ENCODE results near the gene RASSF8. TPM values are rescaled to one million over a fixed set of nuclear protein-coding genes. Genes with fewer than 3 reads are reported as not detected.

Gene RASSF8
- total RNA-seq, 1 experiment from 2014 or later = 51.2 TPM

GRCh38 chr12:25960143-25960542, 1.7 kb downstream of the RASSF8 start:
- ChIA-PET POLR2A (ENCODE audit: unreplicated experiment) (interaction anchor here (0.6 to 0.7 kb wide), 2 partner anchors 33 to 63 kb away, joined by 3 to 4 read pairs; no protein-coding TSS in a partner anchor), CTCF (interaction anchor here (0.6 to 2.1 kb wide), 7 partner anchors 10 to 524 kb away, joined by 3 to 6 read pairs (median 4); no protein-coding TSS in a partner anchor)
- Histone ChIP-seq H2AFZ (ENCODE audit: low read length) (peak overlapping the region; percentile 40), H3K4me3 (ENCODE audit: low read length) (peak overlapping the region; percentile 89), H3K79me2 (ENCODE audit: low read length) (peaks cover 60% of the 10 kb centered on the region), H4K20me1 (ENCODE audit: low read length) (peaks cover 42% of the 10 kb centered on the region), H3K27me3 (ENCODE audit: low read length) (no peaks in the 10 kb centered on the region), H3K4me1 (ENCODE audit: insufficient read depth, low read length) (peaks cover 26% of the 10 kb centered on the region), H3F3A (ENCODE audit: low read length, unreplicated experiment) (no peaks in the 10 kb centered on the region), H3K9ac (ENCODE audit: low read length) (peak overlapping the region; percentile 84), H3K27ac (ENCODE audit: low read length) (peak overlapping the region; percentile 62), H3K4me2 (ENCODE audit: low read length) (peak overlapping the region; percentile 87), H3K9me3 (ENCODE audit: low read length) (no peaks in the 10 kb centered on the region), H3K36me3 (ENCODE audit: low read depth, low read length) (peaks cover 11% of the 10 kb centered on the region), H3K9me2 (replicated peaks; ENCODE audit: low read length) (no peaks in the 10 kb centered on the region)
- no peak for TF ChIP-seq EZH2 (IDR thresholded peaks at IDR 0.05; ENCODE audit: low read length, unreplicated experiment)
- TF ChIP-seq CTCF (conservative IDR thresholded peaks at IDR 0.05; ENCODE audit: low read depth, low read length) = peak; percentile 52
- no TSS peak for BruUV-seq (replicated peaks)
- ATAC-seq (peak; percentile 12), DNase-seq (peak; percentile 76)
- intact Hi-C loops (cut with micrococcal nuclease) = loop anchor here (1.0 to 5.0 kb wide), 5 partner anchors 57 to 157 kb away; no protein-coding TSS in a partner anchor

- Histone ChIP-seq H3K9me2 (replicated peaks; ENCODE audit: low read length) (no peaks in the 10 kb centered on the region), H3K4me2 (ENCODE audit: low read length) (peak overlapping the region; percentile 87), H3K27ac (ENCODE audit: low read length) (no peak overlapping the region), H4K20me1 (ENCODE audit: low read length) (peaks cover 48% of the 10 kb centered on the region), H3K79me2 (ENCODE audit: low read length) (peaks cover 68% of the 10 kb centered on the region), H3K4me1 (ENCODE audit: insufficient read depth, low read length) (peaks cover 26% of the 10 kb centered on the region), H3K27me3 (ENCODE audit: low read length) (no peaks in the 10 kb centered on the region), H3K9ac (ENCODE audit: low read length) (peak overlapping the region; percentile 84), H3F3A (ENCODE audit: low read length, unreplicated experiment) (no peaks in the 10 kb centered on the region), H3K36me3 (ENCODE audit: low read depth, low read length) (peaks cover 14% of the 10 kb centered on the region), H3K4me3 (ENCODE audit: low read length) (peak overlapping the region; percentile 89), H2AFZ (ENCODE audit: low read length) (no peak overlapping the region), H3K9me3 (ENCODE audit: low read length) (no peaks in the 10 kb centered on the region)
- no peak for TF ChIP-seq EZH2phosphoT487 (IDR thresholded peaks at IDR 0.05; ENCODE audit: borderline replicate concordance, low read length)
- no peak for TF ChIP-seq EZH2 (IDR thresholded peaks at IDR 0.05; ENCODE audit: low read length, unreplicated experiment)
- no peak for TF ChIP-seq CTCF (conservative IDR thresholded peaks at IDR 0.05; ENCODE audit: low read depth, low read length)
- no TSS peak for BruUV-seq (replicated peaks)
- intact Hi-C loops (cut with micrococcal nuclease) = loop anchor here (1.0 to 5.0 kb wide), 6 partner anchors 9 to 156 kb away; no protein-coding TSS in a partner anchor
- ATAC-seq (no peak), DNase-seq (no peak)
- ChIA-PET POLR2A (ENCODE audit: unreplicated experiment) (interaction anchor here (0.6 kb wide), 1 partner anchor 189 kb away, joined by 6 read pairs; no protein-coding TSS in a partner anchor), CTCF (no interaction called here)
Observed at GRCh38 chr12:25960961-25961360, 2.5 kb downstream of the RASSF8 start.

GRCh38 chr12:25962932-25963525, 4.5 kb downstream of the RASSF8 start:
- H3K79me2 ChIP-seq (ENCODE audit: low read length) = peaks cover 89% of the 10 kb centered on the region
- POLR2A ChIA-PET (ENCODE audit: unreplicated experiment) = interaction anchor here (0.6 kb wide), 1 partner anchor 527 kb away, joined by 15 read pairs; no protein-coding TSS in a partner anchor
- no peak overlapping the region for H3K27ac ChIP-seq (ENCODE audit: low read length)
- intact Hi-C loops (cut with micrococcal nuclease) = loop anchor here (5.0 kb wide), 2 partner anchors 129 to 154 kb away; no protein-coding TSS in a partner anchor
- DNase-seq (no peak), ATAC-seq (no peak)
- no peaks in the 10 kb centered on the region for H3K27me3 ChIP-seq (ENCODE audit: low read length)
- H3K4me2 ChIP-seq (ENCODE audit: low read length) = no peak overlapping the region
- no peaks in the 10 kb centered on the region for H3K9me2 ChIP-seq (replicated peaks; ENCODE audit: low read length)
- no peak overlapping the region for H2AFZ ChIP-seq (ENCODE audit: low read length)
- H3F3A ChIP-seq (ENCODE audit: low read length, unreplicated experiment) = no peaks in the 10 kb centered on the region
- no TSS peak for BruUV-seq (replicated peaks)
- H3K4me3 ChIP-seq (ENCODE audit: low read length) = no peak overlapping the region
- H4K20me1 ChIP-seq (ENCODE audit: low read length) = peaks cover 52% of the 10 kb centered on the region
- H3K4me1 ChIP-seq (ENCODE audit: insufficient read depth, low read length) = peaks cover 16% of the 10 kb centered on the region
- peaks cover 14% of the 10 kb centered on the region for H3K36me3 ChIP-seq (ENCODE audit: low read depth, low read length)
- no peaks in the 10 kb centered on the region for H3K9me3 ChIP-seq (ENCODE audit: low read length)
- no peak overlapping the region for H3K9ac ChIP-seq (ENCODE audit: low read length)
- no peak for TF ChIP-seq EZH2 (IDR thresholded peaks at IDR 0.05; ENCODE audit: low read length, unreplicated experiment)
- TF ChIP-seq CTCF (conservative IDR thresholded peaks at IDR 0.05; ENCODE audit: low read depth, low read length) = no peak
- TF ChIP-seq EZH2phosphoT487 (IDR thresholded peaks at IDR 0.05; ENCODE audit: borderline replicate concordance, low read length) = no peak
- CTCF ChIA-PET = interaction anchor here (0.6 kb wide), 2 partner anchors 312 to 681 kb away, joined by 5 to 15 read pairs; no protein-coding TSS in a partner anchor
